ENCODE data around the gene PSKH1. TPM values are rescaled to one million over a fixed set of nuclear protein-coding genes. Genes with fewer than 3 reads are reported as not detected.

Gene PSKH1
- total RNA-seq, 6 donors from 2014 or later = 21.9 to 36.5 (median 31.5) TPM

DNA sequence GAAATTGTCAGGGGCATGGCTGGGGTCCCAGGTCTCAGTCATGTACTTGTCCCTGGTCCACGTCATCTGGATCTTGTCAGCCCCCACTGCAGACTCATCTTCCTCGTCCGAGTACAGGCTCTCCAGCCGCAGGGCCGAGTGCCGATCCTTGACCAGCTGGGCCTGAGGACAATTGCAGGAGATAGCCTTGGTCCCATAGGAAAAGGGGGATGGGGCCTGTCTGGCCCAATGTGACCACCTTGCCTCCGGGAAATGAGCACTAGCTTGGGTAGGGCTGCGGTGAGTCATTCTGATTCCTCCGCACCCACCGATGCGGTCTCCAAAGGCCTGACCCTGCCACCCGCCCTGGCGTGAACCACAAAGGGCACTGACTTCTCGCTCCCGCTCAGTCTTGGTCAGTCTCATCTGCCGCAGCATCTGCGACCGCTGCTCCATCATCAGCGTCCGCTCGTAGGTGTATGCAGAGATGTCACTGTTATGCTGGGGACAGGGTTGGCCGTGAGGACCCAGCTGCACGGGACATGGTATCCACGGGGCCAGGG, 52.4 kb downstream of the PSKH1 start:
- TF ChIP-seq, protein P1, sequence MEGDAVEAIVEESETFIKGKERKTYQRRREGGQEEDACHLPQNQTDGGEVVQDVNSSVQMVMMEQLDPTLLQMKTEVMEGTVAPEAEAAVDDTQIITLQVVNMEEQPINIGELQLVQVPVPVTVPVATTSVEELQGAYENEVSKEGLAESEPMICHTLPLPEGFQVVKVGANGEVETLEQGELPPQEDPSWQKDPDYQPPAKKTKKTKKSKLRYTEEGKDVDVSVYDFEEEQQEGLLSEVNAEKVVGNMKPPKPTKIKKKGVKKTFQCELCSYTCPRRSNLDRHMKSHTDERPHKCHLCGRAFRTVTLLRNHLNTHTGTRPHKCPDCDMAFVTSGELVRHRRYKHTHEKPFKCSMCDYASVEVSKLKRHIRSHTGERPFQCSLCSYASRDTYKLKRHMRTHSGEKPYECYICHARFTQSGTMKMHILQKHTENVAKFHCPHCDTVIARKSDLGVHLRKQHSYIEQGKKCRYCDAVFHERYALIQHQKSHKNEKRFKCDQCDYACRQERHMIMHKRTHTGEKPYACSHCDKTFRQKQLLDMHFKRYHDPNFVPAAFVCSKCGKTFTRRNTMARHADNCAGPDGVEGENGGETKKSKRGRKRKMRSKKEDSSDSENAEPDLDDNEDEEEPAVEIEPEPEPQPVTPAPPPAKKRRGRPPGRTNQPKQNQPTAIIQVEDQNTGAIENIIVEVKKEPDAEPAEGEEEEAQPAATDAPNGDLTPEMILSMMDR (IDR thresholded peaks at IDR 0.05) = no peak
- no peak for TF ChIP-seq POLR2AphosphoS5 (IDR thresholded peaks at IDR 0.05)
- H3K9me3 ChIP-seq = no peaks in the 10 kb centered on the region
- ATAC-seq (ENCODE audit: low FRiP score in 2 of 2) = no peak
- no peak overlapping the region for H3K27ac ChIP-seq
- no peak for DNase-seq
- H3K4me1 ChIP-seq = peaks cover 0 to 19% (median 5%) of the 10 kb centered on the region in 4 donors
- no peak overlapping the region for H3K4me3 ChIP-seq
- H3K27me3 ChIP-seq = no peaks in the 10 kb centered on the region
- H3K36me3 ChIP-seq = peaks cover 33 to 98% (median 87%) of the 10 kb centered on the region in 4 donors
- 94 to 98% methylated on average over 15 to 24 of the region's 24 CpGs for WGBS, 2 donors

DNA sequence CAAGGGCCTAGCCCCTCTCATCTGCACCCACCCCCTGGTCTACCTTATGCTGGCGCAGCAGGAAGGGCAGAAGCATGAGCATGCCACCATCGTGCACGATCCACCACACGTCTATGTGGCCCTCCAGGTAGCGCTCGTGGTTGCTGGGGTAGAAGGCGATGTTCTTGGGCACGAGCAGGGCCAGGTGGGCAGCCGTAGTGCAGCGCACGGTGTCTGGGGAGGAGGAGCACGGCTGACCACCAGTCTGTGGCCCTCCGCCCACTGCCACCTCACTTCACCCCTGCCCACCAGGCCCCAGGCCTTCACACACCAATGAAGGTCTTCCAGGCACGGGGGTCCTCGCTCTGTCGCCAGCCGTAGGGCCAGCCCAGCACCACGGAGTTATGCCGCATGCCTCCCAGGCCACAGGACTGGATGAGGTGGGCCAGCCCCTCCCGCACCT, 53.1 kb downstream of the PSKH1 start:
- peaks cover 39 to 100% (median 92%) of the 10 kb centered on the region in 4 donors for H3K36me3 ChIP-seq
- H3K4me1 ChIP-seq = peaks cover 0 to 18% (median 5%) of the 10 kb centered on the region in 4 donors
- WGBS, 2 donors = 95% methylated on average over 12 to 20 of the region's 20 CpGs
- H3K27ac ChIP-seq = no peak overlapping the region
- no peaks in the 10 kb centered on the region for H3K27me3 ChIP-seq
- H3K9me3 ChIP-seq = no peaks in the 10 kb centered on the region
- no peak for DNase-seq
- ATAC-seq (ENCODE audit: low FRiP score in 2 of 2) = no peak
- no peak overlapping the region for H3K4me3 ChIP-seq
- TF ChIP-seq POLR2A (IDR thresholded peaks at IDR 0.05) = no peak
- no peak for TF ChIP-seq POLR2AphosphoS5 (IDR thresholded peaks at IDR 0.05)
- no peak for TF ChIP-seq EP300 (IDR thresholded peaks at IDR 0.05)
- TF ChIP-seq, protein P1 (IDR thresholded peaks at IDR 0.05) = no peak

DNA sequence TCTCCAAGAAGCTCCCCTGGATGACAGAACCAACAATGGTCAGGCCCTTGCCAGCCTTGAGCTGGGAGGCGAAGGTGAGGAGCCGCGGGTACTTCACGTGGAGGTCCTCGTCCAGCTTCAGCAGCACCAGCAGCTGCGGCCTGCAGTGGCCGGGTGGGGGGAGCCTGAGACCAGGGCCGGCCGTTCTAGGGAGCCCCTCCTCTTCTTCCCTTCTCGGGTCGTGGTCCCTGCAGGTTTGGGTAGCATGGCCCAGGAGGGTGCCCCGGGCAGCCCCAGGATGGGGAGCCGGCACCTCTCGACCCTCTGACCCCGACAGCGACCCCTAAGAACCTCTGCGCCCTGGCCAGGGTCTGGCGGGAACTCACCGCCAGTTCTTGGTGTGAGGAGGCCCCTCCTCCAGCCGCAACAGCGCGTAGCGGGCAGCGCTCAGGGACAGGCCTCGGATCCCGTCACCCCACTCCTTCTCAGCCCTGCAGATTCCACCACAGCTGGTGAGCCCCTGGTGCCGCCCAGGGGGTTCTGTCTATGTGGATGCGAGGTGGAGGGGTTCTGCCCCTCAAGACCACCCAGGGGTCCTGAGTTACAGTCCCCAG, 54.0 kb downstream of the PSKH1 start:
- peaks cover 0 to 12% (median 5%) of the 10 kb centered on the region in 4 donors for H3K4me1 ChIP-seq
- H3K27me3 ChIP-seq = no peaks in the 10 kb centered on the region
- no peaks in the 10 kb centered on the region for H3K9me3 ChIP-seq
- 94 to 96% methylated on average over 3 to 22 of the region's 28 CpGs for WGBS, 2 donors
- H3K4me3 ChIP-seq = no peak overlapping the region
- no peak for DNase-seq
- TF ChIP-seq POLR2AphosphoS5 (IDR thresholded peaks at IDR 0.05) (no peak), EP300 (IDR thresholded peaks at IDR 0.05) (no peak), POLR2A (IDR thresholded peaks at IDR 0.05) (no peak)
- TF ChIP-seq, protein P1 (IDR thresholded peaks at IDR 0.05) = no peak
- peak overlapping the region in 1 of 4 donors; percentile 15 for H3K27ac ChIP-seq
- no peak for ATAC-seq (ENCODE audit: low FRiP score in 2 of 2)
- peaks cover 42 to 100% (median 98%) of the 10 kb centered on the region in 4 donors for H3K36me3 ChIP-seq

DNA sequence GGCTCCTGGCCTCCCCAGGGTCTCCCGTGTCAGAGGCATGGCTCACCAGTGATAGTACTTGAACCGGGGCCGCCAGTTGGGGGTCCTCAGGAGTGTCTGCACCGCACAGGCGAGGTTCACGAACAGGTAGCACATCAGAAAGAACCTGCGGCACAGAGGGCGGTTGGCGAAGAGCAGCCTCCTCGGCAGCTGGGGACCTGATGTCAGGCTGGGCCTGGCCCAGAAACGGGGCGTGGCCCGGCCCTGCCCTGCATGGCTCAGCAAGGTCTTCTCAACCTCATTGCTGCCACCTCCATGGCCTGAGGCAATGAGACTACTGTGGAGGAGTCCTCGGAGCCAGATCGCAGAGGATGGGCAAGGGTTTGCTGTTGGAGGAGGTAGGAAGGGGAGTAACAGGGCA, 55.0 kb downstream of the PSKH1 start:
- Histone ChIP-seq H3K27ac (no peak overlapping the region), H3K27me3 (no peaks in the 10 kb centered on the region), H3K4me3 (no peak overlapping the region), H3K4me1 (peaks cover 0 to 12% (median 5%) of the 10 kb centered on the region in 4 donors), H3K36me3 (peaks cover 42 to 99% (median 94%) of the 10 kb centered on the region in 4 donors), H3K9me3 (no peaks in the 10 kb centered on the region)
- ATAC-seq (ENCODE audit: low FRiP score in 2 of 2) = no peak
- WGBS, 2 donors = 94 to 100% methylated on average over 9 to 15 of the region's 15 CpGs
- TF ChIP-seq POLR2AphosphoS5 (IDR thresholded peaks at IDR 0.05) = no peak
- no peak for TF ChIP-seq EP300 (IDR thresholded peaks at IDR 0.05)
- TF ChIP-seq, protein P1 (IDR thresholded peaks at IDR 0.05) = no peak
- no peak for TF ChIP-seq POLR2A (IDR thresholded peaks at IDR 0.05)
- no peak for DNase-seq
